ENCODE measurements around the gene SLC35C1. TPM values are rescaled to one million over a fixed set of nuclear protein-coding genes. Genes with fewer than 3 reads are reported as not detected.

SLC35C1 gene
- total RNA-seq, 4 donors from 2014 or later: 11.2 to 15.8 (median 14.0) TPM

- no peaks in the 10 kb centered on the region for H3K27me3 ChIP-seq
- intact Hi-C loops (cut with DNase I): loop anchor here (10.0 kb wide), 1 partner anchor 399 kb away; no protein-coding TSS in a partner anchor
- DNase-seq: no peak
- TF ChIP-seq POLR2A (IDR thresholded peaks at IDR 0.05) (no peak), CTCF (IDR thresholded peaks at IDR 0.05) (no peak)
- 90 to 95% methylated on average over 12 of the region's 12 CpGs for WGBS, 2 donors
- H3K4me3 ChIP-seq (replicated peaks in 1 of 3): no peak overlapping the region
- H3K4me1 ChIP-seq: peaks cover 7 to 24% of the 10 kb centered on the region in 2 donors
- no peaks in the 10 kb centered on the region for H3K9me3 ChIP-seq
- H3K36me3 ChIP-seq: no peaks in the 10 kb centered on the region
- no peak overlapping the region for H3K27ac ChIP-seq
These were observed 30.9 kb upstream of the SLC35C1 start for GRCh38 chr11:45773786-45774655.

GRCh38 chr11:45774786-45775185, 30.2 kb upstream of the SLC35C1 start:
- intact Hi-C loops (cut with DNase I): loop anchor here (10.0 kb wide), 1 partner anchor 400 kb away; no protein-coding TSS in a partner anchor
- 96 to 98% methylated on average over 4 of the region's 4 CpGs for WGBS, 2 donors
- no peak for DNase-seq
- Histone ChIP-seq H3K9me3 (no peaks in the 10 kb centered on the region), H3K4me3 (replicated peaks in 1 of 3) (no peak overlapping the region), H3K27ac (no peak overlapping the region), H3K4me1 (peaks cover 7 to 24% of the 10 kb centered on the region in 2 donors), H3K27me3 (no peaks in the 10 kb centered on the region), H3K36me3 (no peaks in the 10 kb centered on the region)
- TF ChIP-seq CTCF (IDR thresholded peaks at IDR 0.05) (no peak), POLR2A (IDR thresholded peaks at IDR 0.05) (no peak)

GRCh38 chr11:45777127-45777969, 27.6 kb upstream of the SLC35C1 start:
- peaks cover 7 to 18% of the 10 kb centered on the region in 2 donors for H3K4me1 ChIP-seq
- H3K27me3 ChIP-seq: no peaks in the 10 kb centered on the region
- WGBS, 2 donors: 84 to 85% methylated on average over 9 of the region's 9 CpGs
- intact Hi-C loops (cut with DNase I): loop anchor here (10.0 kb wide), 1 partner anchor 403 kb away; no protein-coding TSS in a partner anchor
- no peaks in the 10 kb centered on the region for H3K9me3 ChIP-seq
- no peak overlapping the region for H3K27ac ChIP-seq
- H3K4me3 ChIP-seq (replicated peaks in 1 of 3): no peak overlapping the region
- no peaks in the 10 kb centered on the region for H3K36me3 ChIP-seq
- no peak for TF ChIP-seq POLR2A (IDR thresholded peaks at IDR 0.05)
- TF ChIP-seq CTCF (IDR thresholded peaks at IDR 0.05): no peak
- DNase-seq: no peak

GRCh38 chr11:45778341-45778740, 26.6 kb upstream of the SLC35C1 start:
- no peak overlapping the region for H3K4me3 ChIP-seq (replicated peaks in 1 of 3)
- TF ChIP-seq CTCF (IDR thresholded peaks at IDR 0.05): no peak
- TF ChIP-seq POLR2A (IDR thresholded peaks at IDR 0.05): no peak
- H3K27me3 ChIP-seq: no peaks in the 10 kb centered on the region
- DNase-seq: no peak
- intact Hi-C loops (cut with DNase I): loop anchor here (10.0 kb wide), 1 partner anchor 404 kb away; no protein-coding TSS in a partner anchor
- WGBS, 2 donors: 89 to 93% methylated on average over 6 of the region's 6 CpGs
- H3K9me3 ChIP-seq: no peaks in the 10 kb centered on the region
- H3K36me3 ChIP-seq: no peaks in the 10 kb centered on the region
- peaks cover 7 to 18% of the 10 kb centered on the region in 2 donors for H3K4me1 ChIP-seq
- no peak overlapping the region for H3K27ac ChIP-seq
